Neuronal stem cell (in vitro differentiated cells): ENCODE measurements around the gene LRAT. TPM values are rescaled to one million over a fixed set of nuclear protein-coding genes. Genes with fewer than 3 reads are reported as not detected.

Source experiments
- DNase-seq: peaks from one replicate; pipeline ENCODE4 v3.0.0-alpha.2; 2013; ENCODE audit warnings: low spot score
- H2AFZ ChIP-seq: one replicate; pipeline ENCODE4 v1.6.1; 2013; ENCODE audit warnings: mild to moderate bottlenecking, low read length, inconsistent platforms
- H2AK5ac ChIP-seq: 2 replicates; pipeline ENCODE4 v1.6.1; 2013; ENCODE audit warnings: low read depth, mild to moderate bottlenecking, inconsistent platforms, low read length, moderate library complexity, mixed read lengths
- H2BK120ac ChIP-seq: 2 replicates; pipeline ENCODE4 v1.6.1; 2013; ENCODE audit warnings: low read depth, mild to moderate bottlenecking, inconsistent platforms, low read length, moderate library complexity, mixed read lengths
- H2BK12ac ChIP-seq: one replicate; pipeline ENCODE4 v1.6.1; 2013; ENCODE audit warnings: low read length, inconsistent platforms
- H2BK15ac ChIP-seq: 2 replicates; pipeline ENCODE4 v1.6.1; 2013; ENCODE audit warnings: mild to moderate bottlenecking, low read length, inconsistent platforms, mixed read lengths
- H2BK5ac ChIP-seq: one replicate; pipeline ENCODE4 v1.6.1; 2013; ENCODE audit warnings: inconsistent platforms, mild to moderate bottlenecking, low read length, moderate library complexity
- H3K14ac ChIP-seq: one replicate; pipeline ENCODE4 v1.6.1; 2013; ENCODE audit warnings: low read length, inconsistent platforms
- H3K18ac ChIP-seq: 2 replicates; pipeline ENCODE4 v1.6.1; 2013; ENCODE audit warnings: low read length, inconsistent platforms
- H3K23ac ChIP-seq: 2 replicates; pipeline ENCODE4 v1.6.1; 2013; ENCODE audit warnings: low read depth, mild to moderate bottlenecking, mixed read lengths, low read length, inconsistent platforms; ENCODE audit not compliant: poor library complexity
- H3K27ac ChIP-seq: replicated peaks from 3 replicates; pipeline ENCODE4 v1.5.1; 2013; ENCODE audit warnings: low read length, inconsistent platforms
- H3K27me3 ChIP-seq, 3 experiments: 2 replicates each; pipeline ENCODE4 v1.6.1; 2013; ENCODE audit warnings: low read length in 3 of 3, mild to moderate bottlenecking in 2 of 3, inconsistent platforms in 1 of 3, low read depth in 1 of 3, mixed read lengths in 1 of 3, moderate library complexity in 1 of 3; ENCODE audit not compliant: control insufficient read depth in 3 of 3, insufficient read depth in 3 of 3
- H3K36me3 ChIP-seq, 2 donors: replicated peaks in 1 of 2; 2 replicates each; pipeline ENCODE4 v1.6.1; 2013; ENCODE audit warnings: low read length in 2 of 2; ENCODE audit not compliant: control insufficient read depth in 2 of 2, insufficient read depth in 2 of 2
- H3K4ac ChIP-seq: 2 replicates; pipeline ENCODE4 v1.6.1; 2013; ENCODE audit warnings: inconsistent platforms, mild to moderate bottlenecking, low read length, moderate library complexity
- H3K4me1 ChIP-seq, 2 donors: 1 replicate in 1 of 2; 2 replicates in 1 of 2; pipeline ENCODE4 v1.6.1; 2013; ENCODE audit warnings: low read length in 2 of 2, low read depth in 1 of 2; ENCODE audit not compliant: control insufficient read depth in 2 of 2, insufficient read depth in 1 of 2
- H3K4me2 ChIP-seq: one replicate; pipeline ENCODE4 v1.6.1; 2013; ENCODE audit warnings: mild to moderate bottlenecking, low read length, inconsistent platforms; ENCODE audit not compliant: insufficient read depth, poor library complexity, severe bottlenecking
- H3K4me3 ChIP-seq, 2 donors: 2 replicates each; pipeline ENCODE4 v1.5.1; 2013; ENCODE audit warnings: low read length in 2 of 2, mild to moderate bottlenecking in 2 of 2, inconsistent platforms in 1 of 2, moderate library complexity in 1 of 2
- H3K79me1 ChIP-seq: one replicate; pipeline ENCODE4 v1.6.1; 2013; ENCODE audit warnings: low read depth, mild to moderate bottlenecking, inconsistent platforms, low read length, moderate library complexity
- H3K9ac ChIP-seq: one replicate; pipeline ENCODE4 v1.6.1; 2013; ENCODE audit warnings: mild to moderate bottlenecking, low read depth, low read length, inconsistent platforms; ENCODE audit not compliant: poor library complexity
- H3K9me3 ChIP-seq, 2 donors: replicated peaks in 1 of 2; 2 replicates each; pipeline versions ENCODE3 to v1.6.1; 2013; ENCODE audit warnings: low read length in 2 of 2, mild to moderate bottlenecking in 2 of 2, inconsistent platforms in 1 of 2, low read depth in 1 of 2, mixed read lengths in 1 of 2, moderate library complexity in 1 of 2; ENCODE audit not compliant: control insufficient read depth in 2 of 2, insufficient read depth in 1 of 2
- H4K8ac ChIP-seq: one replicate; pipeline ENCODE4 v1.6.1; 2013; ENCODE audit warnings: low read depth, mild to moderate bottlenecking, inconsistent platforms, low read length, moderate library complexity
- H4K91ac ChIP-seq: one replicate; pipeline ENCODE4 v1.6.1; 2013; ENCODE audit warnings: low read length, low read depth, mild to moderate bottlenecking, inconsistent platforms; ENCODE audit not compliant: poor library complexity
- WGBS, 2 donors: extraction: QIAGEN DNeasy Blood & Tissue Kit; methylation state at CpG; one replicate each; pipeline ENCODE4 v1.1.7; 2013; ENCODE audit warnings: missing lambda C conversion rate in 2 of 2, mixed read lengths in 1 of 2; ENCODE audit not compliant: insufficient read length in 2 of 2, insufficient replicate concordance in 1 of 2; ENCODE audit errors: extremely low coverage in 2 of 2; 5-methylcytosine and 5-hydroxymethylcytosine counted together
- small RNA-seq: library from polyadenylated mRNA; stranded (forward); fragments of <200 nt; extraction: miRNeasy Mini kit (QIAGEN cat#:217004); gene quantifications from one replicate; pipeline ENCODE3, GENCODE V24; 2013; ENCODE audit not compliant: insufficient read depth

Gene LRAT

DNA sequence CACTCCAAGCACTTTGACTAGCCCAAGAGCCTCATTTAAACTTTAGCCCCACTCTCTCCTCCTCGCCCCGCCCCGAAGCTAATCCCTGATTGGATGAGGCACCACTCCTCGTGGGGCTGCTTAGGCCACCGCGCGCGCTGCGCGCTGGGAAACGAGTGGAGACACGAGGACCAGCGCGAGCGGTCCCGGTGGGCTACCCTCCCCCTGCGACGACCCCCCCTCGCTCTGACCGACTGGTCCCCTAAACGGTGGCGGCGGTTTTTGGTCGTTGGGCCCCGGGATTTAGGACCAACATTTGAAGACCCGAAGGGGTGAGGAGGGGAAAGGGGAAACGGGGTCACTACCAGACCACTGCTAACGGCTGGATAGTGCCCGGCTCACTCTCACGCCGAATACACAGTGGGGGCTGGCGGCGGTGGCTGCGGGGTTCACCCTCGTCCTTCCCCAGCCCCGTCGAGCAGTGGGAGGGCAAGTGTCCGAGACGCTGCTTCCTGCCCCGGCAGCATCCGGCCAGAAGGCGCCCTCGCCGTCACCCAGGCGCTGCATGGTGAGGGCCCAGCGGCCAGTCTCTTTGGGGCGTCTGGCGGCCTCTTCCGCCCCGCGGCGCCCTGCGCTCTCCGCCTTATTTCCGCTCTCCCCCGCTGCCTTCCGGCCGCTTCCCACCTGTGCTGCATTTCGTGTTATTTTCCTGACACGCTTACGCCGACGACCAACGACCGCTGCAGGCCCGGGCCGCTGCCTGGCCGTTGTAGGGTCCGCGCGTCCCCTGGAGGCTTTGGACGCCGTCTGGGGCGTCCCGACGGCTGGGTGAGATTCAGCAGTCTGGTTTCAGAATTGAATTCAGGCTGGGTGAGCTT, 37.6 kb downstream of the LRAT start, which contains the start of gene RBM46:
Gene RBM46 (plus strand): TSS at position 147 of the 857 bp plus-strand sequence. CDS start 15,481 bp downstream, outside the sequence.
- H3K4ac ChIP-seq: no peak within 1 kb of the TSS
- no peak within 1 kb of the TSS for H4K8ac ChIP-seq
- peak within 1 kb of the TSS; percentile 58 for H2BK15ac ChIP-seq
- H2BK12ac ChIP-seq: no peak within 1 kb of the TSS
- no peaks in the 10 kb centered on the region for H3K36me3 ChIP-seq
- peak within 1 kb of the TSS; percentile 64 for H3K18ac ChIP-seq
- H2AFZ ChIP-seq: no peak within 1 kb of the TSS
- no peak within 1 kb of the TSS for H3K4me3 ChIP-seq
- no peak for DNase-seq
- H2BK5ac ChIP-seq: no peak within 1 kb of the TSS
- H3K9ac ChIP-seq: no peak within 1 kb of the TSS
- H2BK120ac ChIP-seq: no peak within 1 kb of the TSS
- H3K23ac ChIP-seq: no peak within 1 kb of the TSS
- peaks cover 2% of the 10 kb centered on the region for H3K79me1 ChIP-seq
- no peak within 1 kb of the TSS for H2AK5ac ChIP-seq
- no peaks in the 10 kb centered on the region for H3K9me3 ChIP-seq
- H3K4me2 ChIP-seq: no peak within 1 kb of the TSS
- no CpG with 5 or more reads among the region's 76 CpGs for WGBS, 2 donors
- H3K27ac ChIP-seq: no peak within 1 kb of the TSS
- no peaks in the 10 kb centered on the region for H3K27me3 ChIP-seq
- no peak within 1 kb of the TSS for H4K91ac ChIP-seq
- no peaks in the 10 kb centered on the region for H3K4me1 ChIP-seq
- H3K14ac ChIP-seq: no peak within 1 kb of the TSS

DNA sequence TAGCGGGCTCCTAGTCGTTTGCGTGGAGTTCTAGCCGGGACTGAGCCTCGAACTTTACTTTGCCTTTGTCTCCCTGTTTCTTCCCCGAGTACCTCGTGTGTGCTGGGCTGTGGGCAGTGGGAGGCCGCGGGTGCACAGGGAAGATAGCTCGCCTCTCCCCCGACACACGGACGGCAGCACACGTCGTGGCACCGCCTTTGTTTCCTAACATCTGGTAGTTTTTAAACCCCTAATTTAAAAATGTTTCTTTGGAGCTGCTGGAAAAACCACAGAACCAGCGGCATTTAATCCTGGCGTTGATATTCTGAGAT, 38.1 kb downstream of the LRAT start:
- Histone ChIP-seq H3K9me3 (no peaks in the 10 kb centered on the region), H3K27ac (no peak overlapping the region), H3K79me1 (peaks cover 2% of the 10 kb centered on the region), H3K14ac (no peak overlapping the region), H2AK5ac (no peak overlapping the region), H2BK5ac (no peak overlapping the region), H3K4me2 (no peak overlapping the region), H3K18ac (peak overlapping the region; percentile 64), H2BK12ac (no peak overlapping the region), H3K36me3 (no peaks in the 10 kb centered on the region), H2AFZ (no peak overlapping the region), H4K8ac (no peak overlapping the region), H3K23ac (no peak overlapping the region), H2BK120ac (no peak overlapping the region), H2BK15ac (no peak overlapping the region), H3K4ac (no peak overlapping the region), H4K91ac (no peak overlapping the region), H3K27me3 (no peaks in the 10 kb centered on the region), H3K4me1 (no peaks in the 10 kb centered on the region), H3K4me3 (no peak overlapping the region), H3K9ac (no peak overlapping the region)
- WGBS, 2 donors: no CpG with 5 or more reads among the region's 18 CpGs
- no peak for DNase-seq

Small RNAs within 50 kb of the gene (small RNA-seq; reads per million reads assigned to genes)
- not detected for gene NDUFB2P1
- not detected for gene RNU2-44P
- gene RNU2-66P: not detected
